Activated T-helper 1 cell treated with anti-CD3 and anti-CD28 coated beads, Interleukin-2, amount 50 U/mL, for 16 hours (primary cell): ENCODE data around the gene SLC28A1.

Source experiments
- DNase-seq, 2 donors: peaks; one replicate each; pipeline ENCODE4 v3.0.0-alpha.2; 2020; ENCODE audit warnings: low read depth in 1 of 2, low spot score in 1 of 2

SLC28A1 gene

DNA sequence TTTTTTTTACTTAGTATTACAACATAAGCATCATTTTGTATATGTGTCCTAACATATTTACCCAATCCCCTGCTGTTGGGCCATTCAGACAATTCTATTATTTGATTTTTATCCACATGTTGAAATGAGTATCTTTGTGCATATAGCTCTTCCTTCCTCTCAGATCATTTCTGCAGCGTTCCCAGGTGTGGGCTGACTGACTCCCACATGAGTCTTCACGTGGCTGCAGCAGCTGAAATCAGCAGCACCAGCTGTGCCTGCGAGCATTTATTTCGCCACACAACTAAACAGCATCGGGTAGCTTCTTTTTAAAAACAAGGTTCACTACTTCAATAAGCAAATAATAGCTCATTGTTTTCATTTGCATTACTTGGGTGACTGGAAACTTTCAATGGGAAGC is 52.7 kb downstream of the SLC28A1 start:
- no peak for DNase-seq

DNA sequence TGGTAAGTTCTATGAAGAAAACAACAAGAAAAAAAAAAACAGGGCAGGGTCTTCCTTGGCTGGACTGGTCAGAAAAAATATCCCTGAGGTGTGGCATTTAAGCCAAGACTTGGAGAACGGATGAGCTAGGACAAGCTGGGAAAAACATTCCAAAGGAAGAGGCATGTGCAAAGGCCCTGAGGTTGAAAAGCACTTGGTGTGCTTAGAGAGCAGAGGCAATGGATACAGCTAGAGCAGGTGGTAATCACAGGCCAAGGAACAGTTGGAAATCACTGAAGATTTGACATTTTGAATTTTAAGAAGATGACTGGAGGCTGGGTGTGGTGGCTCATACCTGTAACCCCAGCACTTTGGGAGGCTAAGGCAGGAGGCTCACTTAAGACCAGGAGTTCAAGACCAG is 54.3 kb downstream of the SLC28A1 start:
- DNase-seq, result no peak

DNA sequence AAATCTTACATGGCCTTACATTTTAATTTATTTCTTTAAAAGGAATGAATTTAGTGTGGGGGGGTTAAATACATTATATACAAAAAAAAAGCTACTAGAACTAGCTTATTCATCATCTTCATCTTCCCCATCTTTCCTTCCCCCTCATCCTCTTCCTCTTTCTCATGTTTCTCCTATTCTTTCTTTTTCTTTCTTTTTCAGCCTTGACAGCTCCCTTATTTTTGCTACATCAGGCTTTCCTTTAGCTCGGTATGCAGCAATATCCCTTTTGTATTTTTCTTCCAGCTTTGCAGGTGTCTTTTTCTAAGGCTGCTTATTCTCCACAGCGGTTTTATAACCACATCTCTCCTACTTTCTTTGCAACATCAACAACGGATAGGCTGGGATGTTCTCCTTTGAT is 55.9 kb downstream of the SLC28A1 start:
- no peak for DNase-seq

DNA sequence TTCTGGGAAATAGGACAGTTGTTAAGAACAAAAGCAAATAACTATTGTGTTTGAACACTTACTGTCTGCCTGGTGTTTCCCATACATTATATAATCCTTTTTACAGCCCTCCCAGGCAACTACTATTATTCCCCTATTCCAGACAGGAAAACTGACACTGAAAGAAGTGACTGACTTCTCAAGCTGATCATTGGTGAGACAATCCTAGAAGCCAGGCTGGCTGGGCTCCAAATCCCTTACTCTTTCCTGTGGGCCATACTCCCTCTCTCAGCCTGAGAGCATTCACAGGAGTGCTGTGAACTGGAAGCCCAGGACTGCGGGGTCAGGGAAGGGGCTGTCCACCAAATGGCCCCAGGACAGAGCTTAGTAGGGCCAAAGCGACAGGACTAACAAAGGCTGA is 58.0 kb downstream of the SLC28A1 start:
- DNase-seq, result no peak

DNA sequence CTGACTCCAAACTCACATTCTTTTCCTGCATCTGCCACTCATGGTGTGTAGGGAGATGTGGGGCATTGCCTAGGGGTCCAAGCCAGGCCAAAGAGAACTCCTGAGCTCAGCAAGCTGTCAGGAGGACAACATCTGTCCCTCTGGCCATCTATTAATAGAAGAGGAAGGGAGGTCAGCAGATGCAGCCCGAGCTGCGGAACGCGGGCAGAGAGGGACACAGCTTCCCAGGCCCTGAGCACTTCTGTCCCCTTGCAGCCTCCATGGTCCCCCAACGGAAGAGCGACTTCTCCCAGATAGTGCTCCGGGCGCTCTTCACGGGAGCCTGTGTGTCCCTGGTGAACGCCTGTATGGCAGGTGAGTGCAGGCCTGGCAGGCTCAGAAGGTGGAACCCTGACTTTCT is 59.8 kb downstream of the SLC28A1 start:
- DNase-seq, result no peak

DNA sequence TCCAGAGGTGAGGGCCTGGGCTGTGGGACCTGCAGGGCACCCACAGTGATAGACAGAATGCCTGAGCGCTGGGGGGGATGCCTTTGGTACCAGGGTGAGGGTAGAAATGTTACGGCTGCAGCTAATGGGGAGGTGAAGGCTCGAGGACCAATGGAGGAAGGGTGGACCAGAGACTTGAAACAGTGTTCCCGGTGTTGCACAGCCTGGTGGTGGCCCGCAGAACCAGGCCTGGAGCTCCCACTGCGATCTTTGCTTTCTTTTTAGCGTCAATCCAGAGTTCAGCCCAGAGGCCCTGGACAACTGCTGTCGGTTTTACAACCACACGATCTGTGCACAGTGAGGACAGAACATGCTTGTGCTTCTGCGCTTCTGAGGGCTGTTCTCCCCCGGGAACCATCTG is 60.4 kb downstream of the SLC28A1 start:
- DNase-seq, result no peak

DNA sequence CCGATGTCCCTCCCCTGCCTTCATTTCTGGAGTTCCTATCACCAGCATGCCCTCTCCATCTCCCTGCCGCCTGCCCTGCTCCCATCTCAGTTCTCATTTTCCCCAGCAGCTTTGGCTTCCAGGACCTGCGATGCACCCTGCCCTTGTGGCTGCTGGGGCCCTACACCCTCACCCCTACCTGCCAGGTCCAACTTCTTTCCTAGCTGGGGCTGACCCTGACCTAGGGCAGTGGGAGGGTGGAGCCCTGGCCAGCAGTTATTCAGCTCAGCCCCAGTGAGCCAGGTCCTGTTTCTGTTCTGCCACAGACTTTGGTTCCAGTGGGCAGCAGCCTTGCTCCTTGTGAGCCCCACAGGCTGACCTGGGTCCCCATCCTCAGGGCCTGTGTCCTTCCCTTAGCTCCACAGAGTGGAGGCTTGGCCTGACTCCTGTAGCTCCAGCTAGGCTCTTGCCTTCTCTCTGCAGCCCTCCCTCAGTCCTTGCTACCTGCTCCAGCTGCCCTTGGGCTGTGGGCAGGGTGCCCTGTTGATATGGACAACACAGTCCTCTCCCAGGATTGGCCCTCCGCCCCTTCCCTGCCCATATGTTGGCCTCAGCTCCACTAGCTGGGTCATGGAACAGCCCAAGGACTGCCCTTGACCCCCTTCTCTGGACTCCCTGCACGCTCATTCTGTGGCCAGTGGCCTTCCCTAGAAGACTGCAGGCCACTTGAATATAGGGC is 62.5 kb downstream of the SLC28A1 start:
- no peak for DNase-seq

DNA sequence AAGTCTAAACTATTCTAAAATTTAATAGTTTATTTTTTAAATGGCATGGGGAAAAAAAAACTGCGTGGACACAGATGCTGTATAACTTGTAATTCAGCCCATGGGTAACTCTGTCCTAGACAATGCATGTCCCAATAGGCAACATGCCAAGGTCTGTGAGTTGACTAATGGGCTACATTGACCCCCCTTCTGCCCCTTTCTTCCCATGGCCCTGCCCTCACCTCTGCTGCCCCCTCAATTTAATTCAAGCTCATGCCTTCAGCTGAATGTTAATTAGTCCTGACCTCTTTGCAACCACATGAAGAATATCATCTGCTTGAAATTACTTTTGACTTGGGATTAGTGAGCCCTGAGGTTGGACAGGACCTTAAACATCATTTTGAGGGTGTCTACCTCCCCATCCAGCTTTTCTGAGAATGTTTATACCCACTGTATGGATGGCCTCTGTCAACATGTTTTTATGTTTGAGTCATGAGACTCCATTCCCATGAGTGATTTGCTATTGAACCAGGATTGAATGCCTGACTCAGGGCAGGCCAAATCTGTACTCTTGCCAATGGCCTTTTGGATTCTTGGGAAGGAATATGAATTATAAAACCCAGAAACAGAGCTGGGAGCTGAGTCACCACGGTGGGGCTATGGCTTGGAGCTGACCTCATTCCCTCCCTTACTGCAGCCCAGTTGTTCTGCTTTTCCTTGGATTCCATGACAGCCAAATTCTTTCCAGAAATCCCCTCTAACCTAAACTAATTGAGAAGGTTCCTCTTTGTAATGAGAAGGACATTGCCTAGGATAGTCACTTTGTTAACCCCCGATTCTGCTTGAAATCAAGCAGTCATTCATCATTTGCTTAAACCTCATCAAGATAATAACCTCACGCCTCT is 63.7 kb downstream of the SLC28A1 start:
- no peak for DNase-seq

DNA sequence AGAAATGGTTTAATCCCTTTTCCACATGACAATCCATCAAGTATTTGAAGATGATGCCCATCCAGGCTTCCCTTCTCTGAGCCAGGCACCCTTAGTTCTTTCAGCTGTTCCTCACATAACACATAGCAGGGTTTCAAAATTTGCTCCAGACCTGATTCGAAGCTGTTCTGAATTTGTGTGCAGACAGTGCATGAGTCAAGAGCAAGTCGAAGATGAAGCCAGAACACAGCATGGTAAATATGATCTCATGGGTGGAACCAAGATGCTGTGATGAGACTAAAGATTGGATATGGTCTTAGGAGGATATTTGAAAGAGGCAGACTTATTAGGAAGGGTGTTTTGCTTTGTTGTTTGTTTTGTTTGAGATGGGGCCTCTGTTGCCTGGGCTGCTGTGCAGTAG is 64.6 kb downstream of the SLC28A1 start:
- DNase-seq, result no peak

DNA sequence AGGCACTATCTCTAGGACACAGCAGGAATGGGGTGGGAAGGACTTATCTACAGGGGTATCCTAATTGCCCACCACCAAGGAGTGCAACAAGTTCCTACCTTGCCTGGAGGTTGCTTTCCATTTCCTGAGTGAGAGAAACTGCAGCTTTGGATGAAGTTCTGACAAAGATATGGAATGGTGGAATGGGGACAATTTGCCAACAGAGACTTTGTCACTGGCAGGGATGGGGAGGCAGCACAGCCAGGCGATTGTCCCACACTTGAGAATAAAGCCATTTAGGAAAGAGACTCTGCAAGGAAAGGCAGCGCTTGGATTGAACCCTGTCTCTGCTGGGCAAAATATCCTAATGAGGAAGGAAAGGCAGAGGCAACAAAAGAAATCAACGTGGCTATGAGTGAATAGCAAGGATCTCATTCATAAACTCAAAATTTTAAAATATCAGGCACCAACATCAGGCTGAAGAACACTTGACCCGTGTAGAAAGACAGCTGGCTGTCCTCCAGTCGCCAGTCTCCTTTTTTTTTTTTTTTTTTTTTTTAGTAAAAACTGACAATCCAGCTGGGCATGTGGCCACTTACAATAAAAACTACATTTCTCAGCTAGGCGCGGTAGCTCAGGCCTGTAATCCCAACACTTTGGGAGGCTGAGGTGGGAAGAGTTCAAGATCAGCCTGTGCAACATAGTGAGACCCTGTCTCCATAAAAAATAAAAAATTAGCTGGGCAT is 65.5 kb downstream of the SLC28A1 start:
- no peak for DNase-seq

DNA sequence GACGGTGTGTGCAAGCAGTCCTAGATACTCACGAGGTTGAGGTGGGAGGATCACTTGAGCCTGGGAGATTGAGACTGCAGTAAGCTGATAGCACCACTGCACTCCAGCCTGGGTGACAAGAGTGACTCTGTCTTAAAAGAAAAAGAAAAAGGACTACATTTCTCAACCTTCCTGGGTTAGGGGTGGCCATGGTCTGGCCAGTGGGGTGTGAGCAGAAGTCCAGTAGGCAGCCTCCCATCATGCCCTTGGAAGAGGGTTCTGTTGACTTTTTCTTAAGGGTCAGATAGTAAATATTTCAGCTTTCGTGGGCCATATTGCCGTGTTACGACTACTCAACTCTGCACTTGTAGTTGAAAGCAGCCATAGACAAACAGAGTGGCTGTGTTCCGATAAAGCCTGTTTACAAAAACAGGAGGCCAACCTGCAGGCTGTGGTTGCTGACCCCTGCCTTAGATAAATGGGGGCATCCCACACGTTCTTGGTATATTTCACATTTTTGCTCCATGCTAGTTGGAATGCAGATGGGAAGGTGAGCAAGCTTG is 66.2 kb downstream of the SLC28A1 start:
- DNase-seq, result no peak

DNA sequence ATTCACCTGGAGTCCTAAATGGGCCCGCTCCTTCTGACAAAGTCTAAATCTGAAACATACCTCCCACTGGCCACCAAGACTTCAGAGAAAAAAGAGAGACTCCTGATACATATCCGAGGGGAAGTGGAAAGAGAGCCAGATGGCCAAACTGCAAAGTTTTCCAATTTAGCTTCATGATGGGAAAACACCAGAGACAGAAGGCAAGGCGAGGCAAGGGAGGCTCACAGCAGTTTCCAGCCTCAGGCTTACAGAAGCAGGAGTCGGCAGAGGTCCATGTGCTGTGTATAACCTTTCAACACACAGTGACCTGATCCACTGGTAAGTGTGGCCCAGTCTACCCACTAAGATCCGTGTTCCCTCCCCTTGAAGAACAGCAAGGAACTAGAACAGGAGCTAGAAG is 67.3 kb downstream of the SLC28A1 start:
- no peak for DNase-seq

DNA sequence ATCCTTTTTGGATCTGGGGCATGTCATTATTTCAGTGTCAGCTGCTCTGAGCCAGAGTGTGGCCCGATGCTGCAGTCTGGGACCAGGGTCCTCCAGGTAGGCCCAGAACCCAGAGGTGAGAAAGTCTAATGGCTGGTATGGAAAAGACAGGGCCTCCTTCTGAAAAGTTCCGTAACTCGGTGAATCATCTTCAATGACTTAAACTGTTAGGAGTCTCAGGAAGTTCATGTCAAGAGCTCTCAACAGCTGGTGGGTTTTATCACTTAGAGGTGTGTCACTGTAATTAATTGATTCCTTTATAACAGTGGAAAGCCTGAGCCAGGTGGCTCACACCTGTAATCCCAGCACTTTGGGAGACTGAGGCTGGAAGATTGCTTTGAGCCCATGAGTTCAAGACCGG is 68.7 kb downstream of the SLC28A1 start:
- DNase-seq, result no peak

DNA sequence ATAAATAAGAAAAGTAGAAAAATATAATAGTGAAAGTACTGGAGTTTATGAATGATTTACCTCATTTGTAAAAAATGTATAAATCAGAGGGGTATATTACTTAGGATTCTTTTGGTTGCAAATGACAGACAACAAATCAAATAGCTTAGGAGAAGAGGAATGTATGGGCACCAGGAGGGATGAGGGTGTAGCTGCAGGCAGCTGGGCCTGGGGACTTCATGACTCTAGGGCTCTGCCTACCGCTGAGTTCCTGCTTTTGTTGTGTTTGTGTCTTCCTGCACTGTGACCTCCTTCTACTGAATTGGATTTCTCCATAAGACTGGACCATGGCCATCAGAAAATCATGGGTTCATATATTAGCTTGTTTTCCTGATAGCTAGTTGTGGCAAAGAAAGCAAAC is 69.3 kb downstream of the SLC28A1 start:
- no peak for DNase-seq

DNA sequence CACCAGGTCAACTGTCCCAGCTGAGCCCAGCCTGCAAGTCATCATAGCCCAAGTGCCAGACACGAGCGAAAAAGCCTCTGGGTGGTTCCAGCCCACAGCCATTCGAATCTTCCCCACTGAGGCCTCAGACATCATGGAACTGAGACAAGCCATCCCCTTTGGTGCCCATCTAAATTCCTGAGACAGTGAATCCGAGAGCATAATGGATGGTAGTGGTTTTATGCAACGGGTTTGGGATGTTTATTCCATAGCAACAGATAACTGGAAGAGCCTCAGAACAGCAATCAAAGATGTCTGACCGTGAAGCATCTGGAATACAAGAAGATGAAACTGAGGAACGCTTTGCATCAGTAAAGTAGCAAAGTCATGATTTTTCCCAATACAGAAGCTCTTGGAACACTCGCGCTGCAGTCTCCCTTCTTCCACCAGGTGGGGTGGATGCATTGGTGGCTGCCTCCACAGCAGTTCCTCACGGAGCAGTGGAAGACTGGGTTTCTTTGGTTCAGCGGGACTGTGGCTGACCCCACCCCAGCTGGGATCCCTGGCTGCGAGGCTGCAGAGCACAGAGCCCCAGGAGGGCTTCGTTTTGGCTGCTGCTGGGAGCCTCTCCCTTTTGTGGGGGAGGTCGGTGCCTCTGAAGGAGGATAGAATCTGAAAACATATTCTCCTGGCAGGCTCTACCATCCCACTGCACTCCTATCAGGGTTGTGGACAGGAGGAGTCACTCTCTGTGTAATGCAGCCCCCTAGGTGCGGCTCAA is 70.8 kb downstream of the SLC28A1 start:
- peak; percentile 5 to 8 for DNase-seq

DNA sequence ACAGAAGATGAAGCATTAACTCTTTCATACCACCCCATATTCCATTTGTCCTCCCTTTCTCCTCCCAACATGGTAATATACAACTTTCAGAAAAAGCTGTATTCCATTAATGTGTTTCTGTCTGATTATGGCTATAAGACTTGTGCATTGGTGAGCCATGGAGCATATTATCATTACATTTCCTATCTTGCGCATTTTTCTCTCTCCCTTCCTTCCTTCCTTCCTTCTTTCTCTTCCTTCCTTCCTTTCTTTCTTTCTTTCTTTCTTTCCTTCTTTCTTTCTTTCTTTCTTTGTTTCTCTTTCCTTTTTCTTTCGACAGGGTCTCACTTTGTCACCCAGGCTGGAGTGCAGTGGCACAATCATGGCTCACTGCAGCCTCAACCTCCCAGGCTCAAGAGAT is 71.7 kb downstream of the SLC28A1 start:
- no peak for DNase-seq

DNA sequence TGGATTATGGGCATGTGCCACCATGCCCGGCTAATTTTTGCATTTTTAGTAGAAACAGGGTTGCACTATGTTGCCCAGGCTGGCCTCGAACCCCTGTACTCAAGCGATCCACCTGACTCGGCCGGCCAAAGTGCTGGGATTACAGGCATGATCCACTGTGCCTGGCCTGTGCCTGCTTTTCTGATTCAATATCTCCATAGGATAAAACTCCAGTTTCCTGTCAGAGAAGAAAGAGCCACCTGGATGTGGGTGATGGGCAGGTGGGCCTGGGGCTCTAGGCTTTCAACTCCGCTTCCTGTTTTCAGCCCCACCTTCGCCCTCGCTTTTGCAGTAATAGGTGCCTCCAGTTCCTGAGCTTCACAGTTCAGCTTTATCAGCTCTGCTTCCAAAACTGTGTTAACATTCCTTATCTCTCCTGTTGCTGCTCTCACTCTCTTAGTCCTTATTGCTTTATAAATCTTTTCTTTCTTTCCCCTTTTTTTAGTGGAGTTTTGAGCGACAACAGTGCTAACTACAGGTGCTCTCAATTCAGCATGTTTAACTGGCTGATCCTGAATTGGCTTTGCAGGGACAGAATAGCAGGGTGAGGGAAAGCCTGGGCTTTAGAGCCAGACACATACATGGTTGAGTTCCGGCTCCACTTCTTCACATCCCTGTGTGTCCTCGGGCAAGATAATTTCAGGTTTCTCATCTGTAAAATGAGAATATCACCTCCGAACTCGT is 76.1 kb downstream of the SLC28A1 start:
- no peak for DNase-seq

DNA sequence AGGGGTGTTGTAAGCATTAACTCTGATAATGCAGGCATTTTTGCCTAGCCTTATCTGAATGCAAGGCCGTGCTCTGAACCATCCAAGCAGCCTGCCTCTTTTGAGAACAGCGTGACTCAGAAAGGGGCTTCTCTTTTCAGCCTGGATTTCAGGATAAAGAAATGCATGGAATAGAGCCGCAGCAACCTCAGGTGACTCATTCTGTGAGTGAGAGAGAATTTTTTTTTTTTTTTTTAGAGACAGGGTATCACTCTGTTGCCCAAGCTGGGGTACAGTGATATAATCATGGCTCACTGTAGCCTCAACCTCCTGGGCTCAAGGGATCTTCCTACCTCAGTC is 76.6 kb downstream of the SLC28A1 start:
- no peak for DNase-seq

DNA sequence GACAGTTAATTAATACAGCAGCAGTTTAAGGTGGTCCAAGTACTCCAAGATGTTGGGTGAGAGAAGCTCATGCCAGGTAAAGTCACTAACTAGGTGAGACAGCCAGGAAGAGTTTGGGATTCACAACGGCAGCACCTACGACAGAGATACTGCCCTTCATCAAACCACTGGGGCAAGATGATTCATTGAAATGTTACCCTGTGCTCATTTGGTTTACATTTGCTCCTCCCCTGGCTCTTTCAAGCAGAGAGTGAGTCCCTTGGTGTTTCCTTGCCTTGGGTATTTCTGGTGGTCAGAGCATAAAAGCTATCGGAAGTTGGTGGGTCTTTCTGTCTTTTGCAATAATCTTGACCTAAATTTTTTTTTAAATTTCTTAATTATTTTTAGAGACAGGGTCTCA is 77.2 kb downstream of the SLC28A1 start:
- DNase-seq, result no peak

DNA sequence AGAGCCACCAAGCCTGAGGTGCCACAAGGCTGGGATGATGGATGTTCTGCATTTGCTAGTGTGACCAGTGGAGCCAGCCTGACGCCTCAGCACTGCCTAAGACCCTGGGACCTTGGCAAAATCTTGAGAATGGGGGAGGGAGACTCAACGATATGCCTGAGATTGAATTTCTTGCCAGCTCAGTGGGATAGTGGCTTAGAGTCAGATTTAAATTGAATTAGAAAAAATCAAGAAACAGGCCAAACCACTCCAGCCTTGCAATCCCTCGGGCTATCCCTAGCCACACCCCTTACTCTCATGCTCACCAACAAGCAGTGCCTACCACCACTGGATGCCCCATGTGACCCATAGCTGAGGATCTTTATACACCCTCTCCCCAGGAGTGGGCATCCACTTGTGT is 78.5 kb downstream of the SLC28A1 start:
- DNase-seq, result no peak
